Right lobe of liver (tissue), 6 donors: ENCODE results near the gene TRMT61A. TPM values are rescaled to one million over a fixed set of nuclear protein-coding genes. Genes with fewer than 3 reads are reported as not detected.

Experiments
- ATAC-seq, 4 donors: fragments of 200-7000 bp; cut with Tn5 transposase; one replicate each; pipeline ENCODE4 v1.9.1; 2020; ENCODE audit warnings: mild to moderate bottlenecking in 4 of 4, moderate library complexity in 4 of 4
- DNase-seq, 3 donors: peaks; one replicate each; pipeline ENCODE4 v3.0.0-alpha.2; 2020
- H3K27ac ChIP-seq, 3 donors: fragments of 200-600 bp; one replicate each; pipeline ENCODE4 v1.8.0; 2022
- H3K27me3 ChIP-seq, 2 donors: fragments of 200-600 bp; one replicate each; pipeline ENCODE4 v1.8.0; 2022
- H3K36me3 ChIP-seq, 4 donors: fragments of 200-600 bp; sonication (generic) in 1 of 4; one replicate each; pipeline versions ENCODE4 v1.5.1 to v1.8.0; 2017 to 2022; ENCODE audit warnings: control low read depth in 1 of 4
- H3K4me1 ChIP-seq, 4 donors: fragments of 200-600 bp; sonication (generic) in 1 of 4; one replicate each; pipeline versions ENCODE4 v1.5.1 to v1.8.0; 2017 to 2022; ENCODE audit warnings: control low read depth in 1 of 4
- H3K4me3 ChIP-seq, 3 donors: fragments of 200-600 bp; one replicate each; pipeline ENCODE4 v1.8.0; 2022
- H3K9me3 ChIP-seq, 4 donors: fragments of 200-600 bp; sonication (generic) in 1 of 4; one replicate each; pipeline versions ENCODE4 v1.5.1 to v1.8.0; 2017 to 2022; ENCODE audit warnings: control low read depth in 1 of 4
- CTCF ChIP-seq, 4 donors: fragments of 200-600 bp in 3 of 4; fragments of 450-650 bp in 1 of 4; IDR thresholded peaks; one replicate each; pipeline versions ENCODE4 v1.5.1 to v1.8.0; 2016 to 2022; ENCODE audit warnings: antibody characterized with exemption in 4 of 4, mild to moderate bottlenecking in 2 of 4
- POLR2A ChIP-seq: fragments of 450-650 bp; IDR thresholded peaks from one replicate; pipeline ENCODE4 v1.6.1; 2017; ENCODE audit warnings: antibody characterized with exemption, mild to moderate bottlenecking
- WGBS: methylation state at CpG from one replicate; pipeline ENCODE4 v1.1.6; 2018; ENCODE audit warnings: low coverage, low lambda C conversion rate; ENCODE audit not compliant: insufficient coverage; ENCODE audit errors: missing lambda C conversion rate; 5-methylcytosine and 5-hydroxymethylcytosine counted together
- intact Hi-C, 2 donors: fragments of 100-400 bp; cut with DNase I; formaldehyde crosslinking; loops; one replicate each; pipeline versions ENCODE4 v1.11.2 to v1.14.1; 2022
- total RNA-seq, 6 experiments: library from RNA; depleted of rRNA in 2 of 6; stranded (reverse); fragments of >200 nt in 2 of 6; fragmentation: NEBNext Ultra II Directional in 3 of 6; extraction: Animal tissue kit (Norgen Biotek cat#: 25700) in 3 of 6; gene quantifications; one replicate each; pipeline versions ENCODE4 v1.1.0 to v1.2.4, GENCODE V29; 2016 to 2023
- donor health status: DM: no; HTN: yes; CAD: no.
- donor health status: DM: no; HTN: no; CAD: no.
- donor health status: DM: no; HTN: no; CAD: no.
- donor health status: DM: no; HTN: yes; CAD: no.
- donor health status: DM: no; HTN: yes; CAD: no.

The TRMT61A gene
- total RNA-seq, 6 experiments from 2014 or later, result 3.8 to 12.1 (median 4.8) TPM

GRCh38 chr14:103520657-103521437 is 8.1 kb upstream of the TRMT61A start:
- ATAC-seq, result peak; percentile 62 to 68 (median 66)
- Histone ChIP-seq H3K27ac (peak overlapping the region in 1 of 3 donors; percentile 8), H3K4me1 (peaks cover 0 to 32% (median 4%) of the 10 kb centered on the region in 4 donors), H3K9me3 (no peaks in the 10 kb centered on the region), H3K27me3 (peaks cover 0 to 10% of the 10 kb centered on the region in 2 donors), H3K4me3 (peak overlapping the region; percentile 40 to 50 (median 42)), H3K36me3 (no peaks in the 10 kb centered on the region)
- DNase-seq, result peak; percentile 73 to 78 (median 75)
- intact Hi-C loops, result no loop called here
- TF ChIP-seq POLR2A, result no peak
- peak; percentile 42 to 53 (median 50) for TF ChIP-seq CTCF (IDR thresholded peaks at IDR 0.05)
- WGBS, result 11% methylated on average over 13 of the region's 66 CpGs

- WGBS, result 0% methylated on average over 31 of the region's 77 CpGs
- Histone ChIP-seq H3K4me3 (peak overlapping the region; percentile 40 to 50 (median 42)), H3K9me3 (no peaks in the 10 kb centered on the region), H3K36me3 (no peaks in the 10 kb centered on the region), H3K27me3 (peaks cover 0 to 10% of the 10 kb centered on the region in 2 donors), H3K4me1 (peaks cover 0 to 37% (median 5%) of the 10 kb centered on the region in 4 donors), H3K27ac (peak overlapping the region in 1 of 3 donors; percentile 8)
- DNase-seq (peak in 1 of 3 donors; percentile 36), ATAC-seq (peak; percentile 9 to 41 (median 29))
- intact Hi-C loops, result no loop called here
- no peak for TF ChIP-seq POLR2A
- no peak for TF ChIP-seq CTCF (IDR thresholded peaks at IDR 0.05)
These were observed 7.5 kb upstream of the TRMT61A start for GRCh38 chr14:103521438-103521950.

GRCh38 chr14:103521951-103522563 is 6.9 kb upstream of the TRMT61A start:
- peak overlapping the region; percentile 40 to 50 (median 42) for H3K4me3 ChIP-seq
- TF ChIP-seq POLR2A, result no peak
- TF ChIP-seq CTCF (IDR thresholded peaks at IDR 0.05), result no peak
- peaks cover 0 to 41% (median 5%) of the 10 kb centered on the region in 4 donors for H3K4me1 ChIP-seq
- peak overlapping the region in 1 of 3 donors; percentile 8 for H3K27ac ChIP-seq
- H3K36me3 ChIP-seq, result no peaks in the 10 kb centered on the region
- peak in 2 of 3 donors; percentile 31 to 58 for DNase-seq
- no peak for ATAC-seq
- intact Hi-C loops, result no loop called here
- WGBS, result 0% methylated on average over 3 of the region's 74 CpGs
- H3K27me3 ChIP-seq, result peaks cover 0 to 10% of the 10 kb centered on the region in 2 donors
- H3K9me3 ChIP-seq, result no peaks in the 10 kb centered on the region

- Histone ChIP-seq H3K4me3 (peak within 1 kb of the TSS; percentile 40 to 50 (median 42)), H3K27ac (peak within 1 kb of the TSS in 1 of 3 donors; percentile 8), H3K4me1 (peaks cover 0 to 41% (median 8%) of the 10 kb centered on the region in 4 donors), H3K36me3 (no peaks in the 10 kb centered on the region), H3K9me3 (no peaks in the 10 kb centered on the region), H3K27me3 (peaks cover 0 to 10% of the 10 kb centered on the region in 2 donors)
- peak; percentile 14 to 28 (median 18) for ATAC-seq
- WGBS, result 53% methylated on average over 3 of the region's 107 CpGs
- peak; percentile 58 for TF ChIP-seq POLR2A
- no peak for TF ChIP-seq CTCF (IDR thresholded peaks at IDR 0.05)
- intact Hi-C loops, result no loop called here
- DNase-seq, result peak in 2 of 3 donors; percentile 51 to 66
These were observed 6.1 kb upstream of the TRMT61A start, which contains the start of gene CKB for GRCh38 chr14:103522649-103523574. Gene CKB (minus strand): TSS chr14:103522830. CDS start chr14:103522493, 337 bp downstream.
